HCT116 (cell line): ENCODE results near the gene RREB1. TPM values are rescaled to one million over a fixed set of nuclear protein-coding genes. Genes with fewer than 3 reads are reported as not detected.

Experiments
- ATAC-seq: fragments of 200-7000 bp; cut with Tn5 transposase; 2 replicates; pipeline ENCODE4 v1.9.1; 2020; ENCODE audit warnings: mild to moderate bottlenecking, moderate library complexity
- BruUV-seq: library from RNA; stranded (reverse); fragments of 400-500 nt; replicated peaks from 2 replicates; lab custom pipeline; 2021; lab: Mats Ljungman, UMichigan
- CTCF ChIA-PET: fragments of 300-600 bp; sonication (Branson Sonifier 250); formaldehyde crosslinking; loops from one replicate; lab custom pipeline; 2021; ENCODE audit warnings: antibody characterized with exemption; lab: Charles Lee
- POLR2A ChIA-PET: fragments of 300-600, 350-600 bp; sonication (Branson Sonifier 250); formaldehyde crosslinking; loops from one replicate; lab custom pipeline; 2021; ENCODE audit warnings: antibody characterized with exemption; lab: Charles Lee
- RAD21 ChIA-PET, 2 experiments: fragments of 300-600 bp; sonication (Branson Sonifier 250); formaldehyde crosslinking; loops; one replicate each; lab custom pipeline; 2023; ENCODE audit warnings: low total read pairs in 2 of 2; ENCODE audit not compliant: uncharacterized antibody in 2 of 2, unreplicated experiment in 2 of 2, low non-redundant PET in 1 of 2; lab: Charles Lee
- DNase-seq: peaks from one replicate; pipeline ENCODE4 v3.0.0-alpha.2; 2010; ENCODE audit warnings: low read depth, low spot score
- H2AFZ ChIP-seq: fragments of 200-600 bp; shearing (Covaris generic), sonication (generic); 2 replicates; pipeline ENCODE4 v1.6.1; 2017; ENCODE audit warnings: low read depth, mixed run types, mixed read lengths, antibody characterized with exemption, low read length; ENCODE audit not compliant: poor library complexity, severe bottlenecking
- H3K27ac ChIP-seq: 2 replicates; pipeline ENCODE4 v1.5.1; 2012; ENCODE audit warnings: low read depth, low read length
- H3K27me3 ChIP-seq: fragments of 200-600 bp; sonication (generic); 2 replicates; pipeline ENCODE4 v1.6.1; 2016; ENCODE audit warnings: mixed run types, low read length, mixed read lengths; ENCODE audit not compliant: insufficient read depth
- H3K36me3 ChIP-seq, 2 experiments: fragments of 200-500 bp in 1 of 2; fragments of 200-600 bp in 1 of 2; sonication (Bioruptor generic) in 1 of 2; sonication (generic) in 1 of 2; 2 replicates each; pipeline versions ENCODE4 v1.5.1 to v1.6.1; 2014 to 2016; ENCODE audit warnings: low read length in 2 of 2, inconsistent platforms in 1 of 2, mixed read lengths in 1 of 2, mixed run types in 1 of 2; ENCODE audit not compliant: insufficient read depth in 2 of 2, control insufficient read depth in 1 of 2
- H3K4me1 ChIP-seq, 2 experiments: fragments of 200-600 bp in 1 of 2; sonication (generic) in 1 of 2; 2 replicates each; pipeline versions ENCODE4 v1.5.1 to v1.6.1; 2012 to 2017; ENCODE audit warnings: low read length in 2 of 2, inconsistent platforms in 1 of 2, mild to moderate bottlenecking in 1 of 2, mixed read lengths in 1 of 2, mixed run types in 1 of 2, moderate library complexity in 1 of 2; ENCODE audit not compliant: insufficient read depth in 2 of 2, control insufficient read depth in 1 of 2
- H3K4me2 ChIP-seq: fragments of 200-600 bp; sonication (generic); 2 replicates; pipeline ENCODE4 v1.6.1; 2017; ENCODE audit warnings: mixed run types, low read length, mixed read lengths
- H3K4me3 ChIP-seq, 2 experiments: fragments of 200-600 bp in 1 of 2; sonication (generic) in 1 of 2; replicated peaks in 1 of 2; 2 replicates each; pipeline ENCODE4 v1.5.1; 2011 to 2016; ENCODE audit warnings: low read length in 2 of 2, control low read depth in 1 of 2, low read depth in 1 of 2, mild to moderate bottlenecking in 1 of 2, mixed read lengths in 1 of 2, mixed run types in 1 of 2
- H3K79me2 ChIP-seq: fragments of 200-600 bp; sonication (generic); 2 replicates; pipeline ENCODE4 v1.6.1; 2017; ENCODE audit warnings: mild to moderate bottlenecking, mixed run types, low read length, moderate library complexity, mixed read lengths; ENCODE audit not compliant: insufficient read depth
- H3K9ac ChIP-seq: fragments of 200-600 bp; sonication (generic); 2 replicates; pipeline ENCODE4 v1.6.1; 2016; ENCODE audit warnings: low read length, mixed read lengths
- H3K9me2 ChIP-seq: fragments of 200-600 bp; sonication (generic), shearing (Covaris generic); 2 replicates; pipeline ENCODE4 v1.6.1; 2017; ENCODE audit warnings: mixed run types, mild to moderate bottlenecking, moderate library complexity; ENCODE audit not compliant: insufficient read depth
- H3K9me3 ChIP-seq, 2 experiments: fragments of 200-500 bp in 1 of 2; fragments of 200-600 bp in 1 of 2; sonication (Bioruptor generic) in 1 of 2; sonication (generic) in 1 of 2; 2 replicates each; pipeline ENCODE4 v1.6.1; 2014 to 2017; ENCODE audit warnings: low read length in 2 of 2, mixed read lengths in 2 of 2, inconsistent platforms in 1 of 2, low read depth in 1 of 2, mild to moderate bottlenecking in 1 of 2, mixed run types in 1 of 2, moderate library complexity in 1 of 2; ENCODE audit not compliant: control insufficient read depth in 1 of 2, insufficient read depth in 1 of 2
- H4K20me1 ChIP-seq: fragments of 200-600 bp; sonication (generic), shearing (Covaris generic); 2 replicates; pipeline ENCODE4 v1.6.1; 2017; ENCODE audit warnings: mixed run types, mild to moderate bottlenecking, moderate library complexity; ENCODE audit not compliant: insufficient read depth
- CBX3 ChIP-seq: IDR thresholded peaks from 2 replicates; pipeline ENCODE4 v1.6.1; 2012; ENCODE audit warnings: low read depth
- CEBPB ChIP-seq: IDR thresholded peaks from 2 replicates; pipeline ENCODE4 v1.6.1; 2012; ENCODE audit warnings: low read depth
- EGR1 ChIP-seq: IDR thresholded peaks from 2 replicates; pipeline ENCODE4 v1.6.1; 2012; ENCODE audit warnings: low read depth
- ELF1 ChIP-seq: IDR thresholded peaks from 2 replicates; pipeline ENCODE4 v1.6.1; 2012; ENCODE audit warnings: low read depth, borderline replicate concordance
- EZH2phosphoT487 ChIP-seq: fragments of 200-600 bp; IDR thresholded peaks from 2 replicates; pipeline ENCODE4 v1.6.1; 2018; ENCODE audit warnings: antibody characterized with exemption, borderline replicate concordance
- FOSL1 ChIP-seq: IDR thresholded peaks from 2 replicates; pipeline ENCODE4 v1.6.1; 2012; ENCODE audit warnings: low read depth
- JUND ChIP-seq: IDR thresholded peaks from 2 replicates; pipeline ENCODE4 v1.6.1; 2012
- POLR2A ChIP-seq: IDR thresholded peaks from 2 replicates; pipeline ENCODE4 v1.7.0; 2011; ENCODE audit warnings: borderline replicate concordance; ENCODE audit not compliant: insufficient read depth, insufficient read length; ENCODE audit errors: extremely low read depth
- POLR2AphosphoS5 ChIP-seq: IDR thresholded peaks from 2 replicates; pipeline ENCODE4 v1.6.1; 2011; ENCODE audit warnings: mild to moderate bottlenecking, low read depth, low read length, moderate library complexity
- RAD21 ChIP-seq: IDR thresholded peaks from 2 replicates; pipeline ENCODE4 v1.6.1; 2012; ENCODE audit warnings: low read depth, mild to moderate bottlenecking
- SP1 ChIP-seq: IDR thresholded peaks from 2 replicates; pipeline ENCODE4 v1.6.1; 2012; ENCODE audit warnings: low read depth
- SRF ChIP-seq: IDR thresholded peaks from 2 replicates; pipeline ENCODE4 v1.6.1; 2012; ENCODE audit warnings: low read depth
- TCF7L2 ChIP-seq: IDR thresholded peaks from 2 replicates; pipeline ENCODE4 v1.7.0; 2011; ENCODE audit warnings: borderline replicate concordance, inconsistent platforms; ENCODE audit not compliant: insufficient read depth, insufficient read length; ENCODE audit errors: extremely low read depth
- YY1 ChIP-seq: IDR thresholded peaks from 2 replicates; pipeline ENCODE4 v1.6.1; 2011; ENCODE audit warnings: low read length, low read depth, moderate library complexity, mild to moderate bottlenecking; ENCODE audit not compliant: insufficient replicate concordance; ENCODE audit errors: extremely low read depth
- ZFX ChIP-seq: fragments of 450-650 bp; IDR thresholded peaks from 2 replicates; pipeline ENCODE4 v1.6.1; 2017
- intact Hi-C: fragments of 100-400 bp; cut with micrococcal nuclease; formaldehyde crosslinking; loops from 2 replicates; pipeline ENCODE4 v1.10.0; 2022
- total RNA-seq: library from RNA; stranded (reverse); gene quantifications from one replicate; pipeline ENCODE4 v1.2.1, GENCODE V29; 2021; ENCODE audit not compliant: unreplicated experiment
- TF ChIP-seq, protein P1 (sequence below): IDR thresholded peaks from 2 replicates; pipeline ENCODE4 v1.6.1; 2012
- TF ChIP-seq, protein P2 (sequence below): IDR thresholded peaks from 2 replicates; pipeline ENCODE4 v1.6.1; 2012; ENCODE audit warnings: low read depth
- TF ChIP-seq, protein P3 (sequence below), 3 experiments: fragments of 200-600 bp in 1 of 3; sonication (generic) in 1 of 3; IDR thresholded peaks in 2 of 3; conservative IDR thresholded peaks in 1 of 3; 2 replicates each; pipeline ENCODE4 v1.5.1; 2012 to 2017; ENCODE audit warnings: low read depth in 2 of 3, low read length in 2 of 3, antibody characterized with exemption in 1 of 3, borderline replicate concordance in 1 of 3, control low read depth in 1 of 3, mild to moderate bottlenecking in 1 of 3, mixed read lengths in 1 of 3, mixed run types in 1 of 3, moderate library complexity in 1 of 3; ENCODE audit not compliant: insufficient read depth in 1 of 3
- TF ChIP-seq, protein P4 (sequence below): IDR thresholded peaks from 2 replicates; pipeline ENCODE4 v1.6.1; 2012

RREB1 gene
- total RNA-seq, 1 experiment from 2014 or later = 47.9 TPM

DNA sequence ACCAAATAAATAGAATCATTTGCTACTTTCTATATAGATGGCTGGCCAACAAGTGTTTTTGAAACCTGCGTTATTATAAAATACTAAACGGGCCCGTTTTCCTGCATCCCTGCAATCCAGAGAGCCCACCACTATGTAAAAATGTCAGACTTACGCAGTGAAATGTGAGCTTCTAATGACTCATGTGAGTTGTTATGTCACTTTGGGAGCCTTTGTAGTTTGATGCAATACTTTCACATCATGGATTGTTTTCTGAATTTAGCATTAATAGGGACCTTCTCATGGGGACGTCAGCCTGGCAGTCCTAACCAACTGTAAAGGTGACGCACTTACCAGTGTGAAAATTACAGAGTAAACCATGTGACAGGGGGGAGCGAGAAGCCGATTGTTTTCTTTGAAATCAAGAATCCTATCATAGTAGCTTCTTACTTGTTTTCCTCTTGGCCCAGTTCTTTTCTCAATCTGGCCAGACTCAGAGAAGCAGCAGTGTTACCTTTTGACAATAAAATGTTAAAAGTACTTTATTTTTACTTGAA is 130.0 kb downstream of the RREB1 start:
- RAD21 ChIA-PET = no interaction called here
- Histone ChIP-seq H3K27me3 (no peaks in the 10 kb centered on the region), H3K9me3 (no peaks in the 10 kb centered on the region), H3K4me2 (peak overlapping the region; percentile 6; the same call in 1 of the 2 replicates), H3K79me2 (peaks cover 12% of the 10 kb centered on the region), H3K4me1 (peaks cover 55 to 71% of the 10 kb centered on the region in 2 experiments)
- intact Hi-C loops = loop anchor here (5.0 to 10.0 kb wide), 4 partner anchors 133 to 550 kb away; partner anchors contain the start of gene RREB1
- ATAC-seq (no peak), DNase-seq (no peak)
- TF ChIP-seq CBX3 (no peak), CEBPB (peak; percentile 82), YY1 (no peak), EZH2phosphoT487 (no peak), SP1 (0 out of 2 replicates have a peak, but pooled peaks have one; percentile 15), POLR2AphosphoS5 (no peak), TCF7L2 (no peak), RAD21 (no peak), FOSL1 (peak; percentile 40; the same call in 1 of the 2 replicates), SRF (0 out of 2 replicates have a peak, but pooled peaks have one; percentile 14), JUND (peak; percentile 36; the same call in 1 of the 2 replicates), EGR1 (no peak), ZFX (no peak), ELF1 (no peak), POLR2A (no peak)
- TF ChIP-seq, protein P1, sequence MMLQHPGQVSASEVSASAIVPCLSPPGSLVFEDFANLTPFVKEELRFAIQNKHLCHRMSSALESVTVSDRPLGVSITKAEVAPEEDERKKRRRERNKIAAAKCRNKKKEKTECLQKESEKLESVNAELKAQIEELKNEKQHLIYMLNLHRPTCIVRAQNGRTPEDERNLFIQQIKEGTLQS = no peak
- TF ChIP-seq, protein P2, sequence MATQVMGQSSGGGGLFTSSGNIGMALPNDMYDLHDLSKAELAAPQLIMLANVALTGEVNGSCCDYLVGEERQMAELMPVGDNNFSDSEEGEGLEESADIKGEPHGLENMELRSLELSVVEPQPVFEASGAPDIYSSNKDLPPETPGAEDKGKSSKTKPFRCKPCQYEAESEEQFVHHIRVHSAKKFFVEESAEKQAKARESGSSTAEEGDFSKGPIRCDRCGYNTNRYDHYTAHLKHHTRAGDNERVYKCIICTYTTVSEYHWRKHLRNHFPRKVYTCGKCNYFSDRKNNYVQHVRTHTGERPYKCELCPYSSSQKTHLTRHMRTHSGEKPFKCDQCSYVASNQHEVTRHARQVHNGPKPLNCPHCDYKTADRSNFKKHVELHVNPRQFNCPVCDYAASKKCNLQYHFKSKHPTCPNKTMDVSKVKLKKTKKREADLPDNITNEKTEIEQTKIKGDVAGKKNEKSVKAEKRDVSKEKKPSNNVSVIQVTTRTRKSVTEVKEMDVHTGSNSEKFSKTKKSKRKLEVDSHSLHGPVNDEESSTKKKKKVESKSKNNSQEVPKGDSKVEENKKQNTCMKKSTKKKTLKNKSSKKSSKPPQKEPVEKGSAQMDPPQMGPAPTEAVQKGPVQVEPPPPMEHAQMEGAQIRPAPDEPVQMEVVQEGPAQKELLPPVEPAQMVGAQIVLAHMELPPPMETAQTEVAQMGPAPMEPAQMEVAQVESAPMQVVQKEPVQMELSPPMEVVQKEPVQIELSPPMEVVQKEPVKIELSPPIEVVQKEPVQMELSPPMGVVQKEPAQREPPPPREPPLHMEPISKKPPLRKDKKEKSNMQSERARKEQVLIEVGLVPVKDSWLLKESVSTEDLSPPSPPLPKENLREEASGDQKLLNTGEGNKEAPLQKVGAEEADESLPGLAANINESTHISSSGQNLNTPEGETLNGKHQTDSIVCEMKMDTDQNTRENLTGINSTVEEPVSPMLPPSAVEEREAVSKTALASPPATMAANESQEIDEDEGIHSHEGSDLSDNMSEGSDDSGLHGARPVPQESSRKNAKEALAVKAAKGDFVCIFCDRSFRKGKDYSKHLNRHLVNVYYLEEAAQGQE = no peak
- TF ChIP-seq, protein P3, sequence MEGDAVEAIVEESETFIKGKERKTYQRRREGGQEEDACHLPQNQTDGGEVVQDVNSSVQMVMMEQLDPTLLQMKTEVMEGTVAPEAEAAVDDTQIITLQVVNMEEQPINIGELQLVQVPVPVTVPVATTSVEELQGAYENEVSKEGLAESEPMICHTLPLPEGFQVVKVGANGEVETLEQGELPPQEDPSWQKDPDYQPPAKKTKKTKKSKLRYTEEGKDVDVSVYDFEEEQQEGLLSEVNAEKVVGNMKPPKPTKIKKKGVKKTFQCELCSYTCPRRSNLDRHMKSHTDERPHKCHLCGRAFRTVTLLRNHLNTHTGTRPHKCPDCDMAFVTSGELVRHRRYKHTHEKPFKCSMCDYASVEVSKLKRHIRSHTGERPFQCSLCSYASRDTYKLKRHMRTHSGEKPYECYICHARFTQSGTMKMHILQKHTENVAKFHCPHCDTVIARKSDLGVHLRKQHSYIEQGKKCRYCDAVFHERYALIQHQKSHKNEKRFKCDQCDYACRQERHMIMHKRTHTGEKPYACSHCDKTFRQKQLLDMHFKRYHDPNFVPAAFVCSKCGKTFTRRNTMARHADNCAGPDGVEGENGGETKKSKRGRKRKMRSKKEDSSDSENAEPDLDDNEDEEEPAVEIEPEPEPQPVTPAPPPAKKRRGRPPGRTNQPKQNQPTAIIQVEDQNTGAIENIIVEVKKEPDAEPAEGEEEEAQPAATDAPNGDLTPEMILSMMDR (IDR thresholded peaks at IDR 0.05 in 2 of 3, conservative IDR thresholded peaks at IDR 0.05 in 1 of 3; ENCODE audit: borderline replicate concordance in 1 of 3, insufficient read depth in 1 of 3, low read depth in 2 of 3, low read length in 2 of 3) = no peak
- TF ChIP-seq, protein P4, sequence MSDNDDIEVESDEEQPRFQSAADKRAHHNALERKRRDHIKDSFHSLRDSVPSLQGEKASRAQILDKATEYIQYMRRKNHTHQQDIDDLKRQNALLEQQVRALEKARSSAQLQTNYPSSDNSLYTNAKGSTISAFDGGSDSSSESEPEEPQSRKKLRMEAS = no peak
- TF ChIP-seq, all 23 proteins: peak for 5
- BruUV-seq = no TSS peak
- Histone ChIP-seq H3K9ac (no peak overlapping the region), H3K4me3 (no peak overlapping the region), H2AFZ (no peak overlapping the region), H3K36me3 (peaks cover 0 to 4% of the 10 kb centered on the region in 2 experiments; a peak in 1 of 4 replicates), H3K9me2 (no peaks in the 10 kb centered on the region), H4K20me1 (no peaks in the 10 kb centered on the region), H3K27ac (no peak overlapping the region)
- CTCF ChIA-PET = interaction anchor here (1.0 to 2.2 kb wide), 8 partner anchors 180 to 561 kb away, joined by 3 to 8 read pairs (median 4); no protein-coding TSS in a partner anchor
- POLR2A ChIA-PET = interaction anchor here (0.9 to 1.1 kb wide), 2 partner anchors 13 to 118 kb away, joined by 3 to 4 read pairs; no protein-coding TSS in a partner anchor
